Measurements from ENCODE around the gene CLTA.

Gene CLTA, protein sequence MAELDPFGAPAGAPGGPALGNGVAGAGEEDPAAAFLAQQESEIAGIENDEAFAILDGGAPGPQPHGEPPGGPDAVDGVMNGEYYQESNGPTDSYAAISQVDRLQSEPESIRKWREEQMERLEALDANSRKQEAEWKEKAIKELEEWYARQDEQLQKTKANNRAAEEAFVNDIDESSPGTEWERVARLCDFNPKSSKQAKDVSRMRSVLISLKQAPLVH

DNA sequence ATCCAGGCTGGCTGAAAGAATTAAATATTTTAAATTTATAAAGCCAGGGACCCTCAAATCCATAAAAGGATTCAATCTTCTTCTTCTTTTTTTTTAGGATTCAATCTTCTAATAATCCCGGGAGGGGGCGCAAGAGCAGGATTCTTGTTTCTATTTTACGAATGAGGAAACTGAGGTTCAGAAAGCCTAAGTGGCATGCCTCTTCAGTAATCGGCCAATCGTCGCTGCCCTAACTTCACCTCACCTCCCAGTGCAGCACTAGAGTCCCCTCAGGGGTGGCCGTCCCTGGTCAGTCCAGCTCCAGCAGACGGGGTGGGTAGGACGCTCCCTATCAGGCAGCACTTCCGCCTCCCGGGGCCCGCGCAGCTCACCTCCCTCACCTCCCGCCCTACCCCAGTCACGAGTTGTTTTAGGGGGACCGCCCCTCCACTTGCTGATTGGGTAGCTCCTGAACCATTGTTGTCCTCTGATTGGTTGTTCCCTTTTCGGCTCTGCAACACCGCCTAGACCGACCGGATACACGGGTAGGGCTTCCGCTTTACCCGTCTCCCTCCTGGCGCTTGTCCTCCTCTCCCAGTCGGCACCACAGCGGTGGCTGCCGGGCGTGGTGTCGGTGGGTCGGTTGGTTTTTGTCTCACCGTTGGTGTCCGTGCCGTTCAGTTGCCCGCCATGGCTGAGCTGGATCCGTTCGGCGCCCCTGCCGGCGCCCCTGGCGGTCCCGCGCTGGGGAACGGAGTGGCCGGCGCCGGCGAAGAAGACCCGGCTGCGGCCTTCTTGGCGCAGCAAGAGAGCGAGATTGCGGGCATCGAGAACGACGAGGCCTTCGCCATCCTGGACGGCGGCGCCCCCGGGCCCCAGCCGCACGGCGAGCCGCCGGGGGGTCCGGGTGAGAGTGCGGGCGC is at the start of gene CLTA:
TSS of gene CLTA (plus strand) at position 534 of the 902 bp plus-strand sequence. CDS start at position 670, 136 bp downstream.
- H2AFZ ChIP-seq (ENCODE audit: low read depth, low read length): peak within 1 kb of the TSS; percentile 86
- peaks cover 9% of the 10 kb centered on the region for H3K36me3 ChIP-seq (ENCODE audit: insufficient read depth, low read length)
- H3K4me1 ChIP-seq (ENCODE audit: insufficient read depth, low read length): peaks cover 23% of the 10 kb centered on the region
- peak within 1 kb of the TSS; percentile 63 for H3K4me3 ChIP-seq (ENCODE audit: low read length)
- no peaks in the 10 kb centered on the region for H3K9me3 ChIP-seq (ENCODE audit: low read length)
- H3K27me3 ChIP-seq (ENCODE audit: insufficient read depth, low read length): no peaks in the 10 kb centered on the region

DNA sequence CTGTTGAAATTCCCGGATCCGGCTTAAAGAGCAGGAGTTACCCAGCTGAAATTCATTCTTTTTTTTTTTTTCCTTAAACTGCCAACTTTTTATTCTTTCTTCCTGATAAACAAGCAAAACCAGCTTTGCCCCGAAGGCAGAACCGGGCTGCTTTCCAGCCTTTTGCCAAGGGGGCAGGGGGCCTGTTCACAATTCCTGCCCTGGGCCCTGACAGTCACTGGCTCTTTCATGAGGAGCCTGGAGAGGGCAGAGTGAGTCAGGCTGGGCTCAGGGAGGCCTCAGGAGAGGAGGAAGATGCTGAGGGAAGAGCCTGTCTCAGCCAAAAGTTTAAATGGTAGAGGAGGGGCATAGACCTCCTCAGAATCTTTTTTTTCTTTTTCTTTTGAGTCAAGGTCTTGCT is 49.4 kb upstream of the CLTA start:
- H3K9me3 ChIP-seq (ENCODE audit: low read length): peaks cover 6% of the 10 kb centered on the region
- no peak overlapping the region for H2AFZ ChIP-seq (ENCODE audit: low read depth, low read length)
- H3K4me3 ChIP-seq (ENCODE audit: low read length): no peak overlapping the region
- H3K36me3 ChIP-seq (ENCODE audit: insufficient read depth, low read length): no peaks in the 10 kb centered on the region
- peaks cover 6% of the 10 kb centered on the region for H3K4me1 ChIP-seq (ENCODE audit: insufficient read depth, low read length)
- H3K27me3 ChIP-seq (ENCODE audit: insufficient read depth, low read length): no peaks in the 10 kb centered on the region

DNA sequence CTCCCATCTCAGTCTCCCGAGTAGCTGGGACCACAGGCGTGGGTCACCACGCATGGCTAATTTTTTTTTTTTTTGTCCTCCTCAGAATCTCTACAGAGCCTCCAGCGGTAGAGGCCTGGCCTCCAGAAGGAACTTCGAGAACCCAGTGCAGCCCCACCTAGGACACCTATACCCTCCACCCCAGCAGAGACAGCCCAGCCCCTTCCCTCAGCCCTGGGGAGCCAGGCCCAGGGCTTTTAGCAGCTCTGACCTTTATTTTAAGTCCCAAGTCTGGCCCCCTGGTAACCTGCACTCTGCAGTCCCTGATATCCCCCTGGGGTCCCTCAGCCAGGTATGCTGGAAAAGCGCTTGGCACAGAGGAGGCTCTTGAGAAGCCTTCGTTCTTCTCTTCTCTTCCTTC is 49.0 kb upstream of the CLTA start:
- Histone ChIP-seq H3K36me3 (ENCODE audit: insufficient read depth, low read length) (no peaks in the 10 kb centered on the region), H2AFZ (ENCODE audit: low read depth, low read length) (no peak overlapping the region), H3K27me3 (ENCODE audit: insufficient read depth, low read length) (no peaks in the 10 kb centered on the region), H3K4me1 (ENCODE audit: insufficient read depth, low read length) (peaks cover 6% of the 10 kb centered on the region), H3K4me3 (ENCODE audit: low read length) (no peak overlapping the region), H3K9me3 (ENCODE audit: low read length) (peaks cover 6% of the 10 kb centered on the region)

DNA sequence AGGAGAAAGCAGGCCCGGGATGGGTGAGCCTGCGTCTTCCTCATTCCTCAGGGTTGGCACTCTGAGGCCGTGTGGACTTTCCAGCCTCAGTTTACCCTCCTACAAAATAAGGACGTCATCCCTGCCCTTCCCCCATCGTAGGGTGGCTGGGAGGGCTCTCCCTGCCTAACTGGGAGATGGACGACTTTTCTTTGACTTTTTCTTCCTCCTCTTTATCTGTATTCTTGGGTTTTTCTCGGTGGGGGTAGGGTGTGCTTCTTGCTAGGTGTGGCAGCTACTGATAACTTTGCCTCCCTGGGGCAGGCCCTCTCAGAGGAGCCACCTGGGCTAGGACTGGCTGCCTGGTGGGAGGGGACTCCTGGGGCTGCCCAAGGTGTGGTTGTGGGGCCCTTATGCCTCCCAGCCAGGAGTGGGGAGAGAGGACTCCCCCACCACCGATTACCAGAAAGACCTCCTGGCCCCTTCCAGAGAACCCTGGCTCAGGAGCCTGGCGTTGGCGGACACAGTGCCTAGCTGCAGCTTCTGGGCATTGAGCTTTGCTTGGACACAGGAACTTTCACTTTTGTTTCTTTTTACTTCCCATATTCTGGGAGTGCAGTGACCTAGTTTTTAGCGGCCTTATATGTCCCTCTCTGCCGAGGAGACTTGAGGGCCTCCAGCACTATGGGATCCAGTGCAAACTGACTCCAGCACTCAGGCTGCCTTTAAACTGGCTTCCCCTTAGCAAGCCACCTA is 48.0 kb upstream of the CLTA start:
- H3K9me3 ChIP-seq (ENCODE audit: low read length): peaks cover 6% of the 10 kb centered on the region
- no peaks in the 10 kb centered on the region for H3K36me3 ChIP-seq (ENCODE audit: insufficient read depth, low read length)
- no peak overlapping the region for H2AFZ ChIP-seq (ENCODE audit: low read depth, low read length)
- H3K4me3 ChIP-seq (ENCODE audit: low read length): no peak overlapping the region
- H3K27me3 ChIP-seq (ENCODE audit: insufficient read depth, low read length): no peaks in the 10 kb centered on the region
- H3K4me1 ChIP-seq (ENCODE audit: insufficient read depth, low read length): peaks cover under 1% of the 10 kb centered on the region

DNA sequence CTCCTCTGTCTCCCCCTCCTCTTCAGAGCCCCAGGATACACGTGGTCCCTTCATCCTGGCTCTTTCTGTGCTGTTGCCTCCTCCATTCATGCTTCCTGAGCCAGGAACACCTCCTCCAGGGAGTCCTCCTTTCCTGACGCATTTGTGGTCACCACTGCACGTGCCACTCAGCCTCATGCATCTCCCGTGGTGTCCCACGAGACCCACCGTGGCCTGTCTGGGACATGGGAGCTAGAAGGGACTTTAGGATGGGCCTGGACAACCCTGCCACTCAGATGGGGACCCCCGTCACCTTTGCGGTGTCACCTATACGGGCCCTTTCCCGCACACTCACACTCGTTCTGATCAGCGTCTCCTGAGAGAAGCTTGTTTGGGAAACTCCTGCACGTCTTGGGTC is 47.5 kb upstream of the CLTA start:
- Histone ChIP-seq H3K27me3 (ENCODE audit: insufficient read depth, low read length) (no peaks in the 10 kb centered on the region), H3K9me3 (ENCODE audit: low read length) (peaks cover 6% of the 10 kb centered on the region), H3K4me3 (ENCODE audit: low read length) (no peak overlapping the region), H3K36me3 (ENCODE audit: insufficient read depth, low read length) (no peaks in the 10 kb centered on the region), H3K4me1 (ENCODE audit: insufficient read depth, low read length) (no peaks in the 10 kb centered on the region), H2AFZ (ENCODE audit: low read depth, low read length) (no peak overlapping the region)

DNA sequence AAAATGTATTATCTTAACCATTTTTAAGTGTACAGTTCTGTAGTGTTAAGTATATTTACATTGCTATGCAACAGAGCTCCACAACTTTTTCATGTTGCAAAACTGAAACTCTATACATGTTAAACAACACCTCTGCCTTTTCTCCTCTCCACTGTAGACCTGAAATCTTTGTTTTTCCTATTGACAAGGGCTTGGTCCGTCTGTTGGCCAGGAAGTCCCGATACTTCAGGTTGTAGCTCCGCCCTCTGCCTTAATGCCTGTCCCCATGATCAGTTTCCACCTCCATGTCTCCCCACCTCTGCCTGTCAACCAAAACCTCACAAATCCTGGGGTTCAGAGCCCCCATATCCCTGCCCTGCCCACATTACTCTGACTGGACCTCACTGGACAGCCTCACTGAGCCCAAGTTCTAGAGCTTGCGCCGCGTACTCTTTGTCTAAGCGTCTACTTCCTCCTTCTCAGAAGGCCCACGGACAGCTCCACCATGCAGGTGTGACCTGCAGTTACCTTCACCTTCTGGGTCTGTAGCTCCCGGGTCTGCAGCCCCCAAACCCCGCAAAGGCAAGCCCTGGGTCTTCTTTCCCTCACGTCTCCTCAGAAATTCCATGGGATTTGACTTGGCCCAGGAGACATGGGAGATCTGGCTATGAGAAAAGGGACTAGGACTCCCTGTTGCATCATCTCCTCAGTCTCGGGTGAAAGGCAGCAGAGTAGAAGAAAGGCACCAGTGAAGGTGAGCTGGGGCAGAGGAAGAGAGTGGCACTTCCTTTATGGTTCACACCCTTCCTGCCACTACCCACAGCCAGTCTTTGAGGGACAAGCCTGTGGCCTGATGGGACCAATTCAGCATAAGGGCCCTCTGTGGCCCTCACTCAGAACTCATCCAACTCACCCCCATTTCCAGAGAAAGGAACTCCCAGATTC is 46.1 kb upstream of the CLTA start:
- no peaks in the 10 kb centered on the region for H3K36me3 ChIP-seq (ENCODE audit: insufficient read depth, low read length)
- no peaks in the 10 kb centered on the region for H3K27me3 ChIP-seq (ENCODE audit: insufficient read depth, low read length)
- no peak overlapping the region for H3K4me3 ChIP-seq (ENCODE audit: low read length)
- no peaks in the 10 kb centered on the region for H3K4me1 ChIP-seq (ENCODE audit: insufficient read depth, low read length)
- H2AFZ ChIP-seq (ENCODE audit: low read depth, low read length): no peak overlapping the region
- peaks cover 6% of the 10 kb centered on the region for H3K9me3 ChIP-seq (ENCODE audit: low read length)

DNA sequence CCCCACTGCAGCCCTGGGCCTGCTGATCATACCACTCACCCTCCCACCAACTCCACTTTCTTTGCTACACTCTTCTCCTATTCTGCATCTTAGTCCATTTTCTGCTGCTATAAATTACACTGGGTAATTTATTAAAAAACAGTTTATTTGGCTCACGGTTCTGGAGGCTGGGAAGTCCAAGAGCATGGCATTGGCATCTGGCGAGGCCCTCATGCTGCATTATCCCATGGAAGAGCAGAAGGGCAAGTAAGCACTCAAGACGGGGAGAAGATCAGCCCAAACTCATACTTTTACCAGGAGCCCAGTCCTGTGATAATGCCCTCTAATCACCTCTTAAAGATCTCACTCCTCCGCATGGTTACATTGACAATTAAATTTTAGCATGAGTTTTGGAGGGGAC is 44.8 kb upstream of the CLTA start:
- H3K27me3 ChIP-seq (ENCODE audit: insufficient read depth, low read length): no peaks in the 10 kb centered on the region
- peaks cover under 1% of the 10 kb centered on the region for H3K36me3 ChIP-seq (ENCODE audit: insufficient read depth, low read length)
- peaks cover 6% of the 10 kb centered on the region for H3K9me3 ChIP-seq (ENCODE audit: low read length)
- H2AFZ ChIP-seq (ENCODE audit: low read depth, low read length): no peak overlapping the region
- no peaks in the 10 kb centered on the region for H3K4me1 ChIP-seq (ENCODE audit: insufficient read depth, low read length)
- no peak overlapping the region for H3K4me3 ChIP-seq (ENCODE audit: low read length)

DNA sequence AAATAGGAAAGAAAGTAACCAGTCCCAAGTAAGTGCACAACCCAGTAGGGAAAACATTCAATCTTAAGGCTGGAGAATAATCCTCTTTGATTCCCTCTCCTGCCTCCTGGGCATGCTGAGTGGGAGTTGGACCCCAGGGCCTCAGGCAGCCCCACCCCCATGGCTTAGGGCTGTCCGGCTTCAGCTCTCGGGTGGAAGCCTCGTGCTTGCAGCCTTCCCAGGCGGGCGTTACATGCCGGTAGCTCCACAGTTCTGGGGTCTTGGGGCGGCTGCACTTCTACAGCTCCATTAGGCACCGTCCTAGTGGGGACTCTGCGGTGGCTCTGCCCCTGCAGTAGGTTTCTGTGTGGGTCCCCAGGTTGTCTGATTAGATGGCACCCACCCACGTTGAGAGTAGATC is 44.1 kb upstream of the CLTA start:
- no peaks in the 10 kb centered on the region for H3K27me3 ChIP-seq (ENCODE audit: insufficient read depth, low read length)
- no peaks in the 10 kb centered on the region for H3K4me1 ChIP-seq (ENCODE audit: insufficient read depth, low read length)
- H3K4me3 ChIP-seq (ENCODE audit: low read length): no peak overlapping the region
- H3K9me3 ChIP-seq (ENCODE audit: low read length): peaks cover 6% of the 10 kb centered on the region
- H3K36me3 ChIP-seq (ENCODE audit: insufficient read depth, low read length): peaks cover 4% of the 10 kb centered on the region
- no peak overlapping the region for H2AFZ ChIP-seq (ENCODE audit: low read depth, low read length)

DNA sequence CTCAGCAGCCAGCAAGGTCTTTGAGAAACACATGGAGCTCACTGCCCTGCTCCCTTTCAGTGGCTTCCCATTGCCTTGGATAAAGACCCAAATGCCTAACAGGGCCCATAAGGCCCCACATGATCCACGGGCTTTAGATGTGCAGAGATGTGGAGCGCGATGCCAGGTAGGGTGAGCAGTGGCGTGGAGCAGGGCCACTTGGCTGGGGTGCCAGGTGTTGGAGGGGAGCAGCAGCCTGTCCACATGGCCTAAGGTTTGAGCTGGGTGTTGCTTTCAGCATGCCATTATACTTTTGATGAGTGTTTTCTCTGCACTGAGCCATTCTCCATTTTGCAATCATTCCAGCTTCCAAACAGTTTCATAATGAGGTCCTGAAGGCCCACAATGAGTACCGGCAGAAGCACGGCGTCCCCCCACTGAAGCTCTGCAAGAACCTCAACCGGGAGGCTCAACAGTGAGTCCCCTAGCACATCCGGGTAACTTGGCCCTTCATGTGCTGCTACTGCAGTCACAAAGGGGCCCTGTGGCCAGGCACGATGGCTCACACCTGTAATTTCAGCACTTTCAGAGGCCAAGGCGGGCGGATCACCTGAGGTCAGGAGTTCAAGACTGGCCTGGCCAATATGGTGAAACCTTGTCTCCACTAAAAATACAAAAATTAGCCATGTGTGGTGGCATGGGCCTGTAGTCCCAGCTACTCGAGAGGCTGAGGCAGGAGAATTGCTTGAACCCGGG is 43.1 kb upstream of the CLTA start:
- H3K27me3 ChIP-seq (ENCODE audit: insufficient read depth, low read length): no peaks in the 10 kb centered on the region
- H3K36me3 ChIP-seq (ENCODE audit: insufficient read depth, low read length): peaks cover 4% of the 10 kb centered on the region
- no peaks in the 10 kb centered on the region for H3K4me1 ChIP-seq (ENCODE audit: insufficient read depth, low read length)
- no peak overlapping the region for H2AFZ ChIP-seq (ENCODE audit: low read depth, low read length)
- no peak overlapping the region for H3K4me3 ChIP-seq (ENCODE audit: low read length)
- H3K9me3 ChIP-seq (ENCODE audit: low read length): peaks cover 6% of the 10 kb centered on the region

DNA sequence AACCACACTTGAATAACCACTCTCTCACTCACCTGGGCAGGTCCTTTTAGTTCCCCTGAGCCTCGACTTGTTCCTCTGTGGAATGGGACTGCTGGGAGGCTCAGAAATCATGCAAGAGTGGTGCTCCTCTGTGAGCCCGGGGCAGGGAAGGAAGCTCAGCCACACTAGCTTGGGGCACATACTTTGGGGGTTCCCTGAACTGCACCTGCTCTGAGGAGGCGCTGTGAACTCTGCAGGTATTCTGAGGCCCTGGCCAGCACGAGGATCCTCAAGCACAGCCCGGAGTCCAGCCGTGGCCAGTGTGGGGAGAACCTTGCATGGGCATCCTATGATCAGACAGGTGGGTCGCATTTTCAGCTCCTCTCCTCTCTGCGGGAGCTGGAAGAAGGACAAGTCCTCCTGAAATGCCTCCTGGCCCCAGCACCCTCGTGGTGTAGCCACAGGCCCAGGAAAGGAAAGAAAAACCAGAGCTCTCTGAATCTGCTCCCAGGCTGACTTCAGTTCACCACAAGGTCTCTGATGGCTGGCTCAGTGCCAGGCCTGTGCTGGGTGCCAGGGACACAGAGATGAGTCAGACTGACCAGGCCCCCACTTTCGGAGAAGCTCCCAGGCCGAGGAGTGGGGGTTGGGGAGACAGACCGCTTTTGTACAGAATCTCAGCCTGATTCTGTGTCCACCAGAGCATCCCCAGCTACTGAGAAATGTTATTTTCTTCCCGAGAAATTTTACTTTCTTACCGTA is 42.2 kb upstream of the CLTA start:
- no peak overlapping the region for H3K4me3 ChIP-seq (ENCODE audit: low read length)
- no peaks in the 10 kb centered on the region for H3K4me1 ChIP-seq (ENCODE audit: insufficient read depth, low read length)
- H3K9me3 ChIP-seq (ENCODE audit: low read length): peaks cover 6% of the 10 kb centered on the region
- H2AFZ ChIP-seq (ENCODE audit: low read depth, low read length): no peak overlapping the region
- H3K36me3 ChIP-seq (ENCODE audit: insufficient read depth, low read length): peaks cover 4% of the 10 kb centered on the region
- no peaks in the 10 kb centered on the region for H3K27me3 ChIP-seq (ENCODE audit: insufficient read depth, low read length)

DNA sequence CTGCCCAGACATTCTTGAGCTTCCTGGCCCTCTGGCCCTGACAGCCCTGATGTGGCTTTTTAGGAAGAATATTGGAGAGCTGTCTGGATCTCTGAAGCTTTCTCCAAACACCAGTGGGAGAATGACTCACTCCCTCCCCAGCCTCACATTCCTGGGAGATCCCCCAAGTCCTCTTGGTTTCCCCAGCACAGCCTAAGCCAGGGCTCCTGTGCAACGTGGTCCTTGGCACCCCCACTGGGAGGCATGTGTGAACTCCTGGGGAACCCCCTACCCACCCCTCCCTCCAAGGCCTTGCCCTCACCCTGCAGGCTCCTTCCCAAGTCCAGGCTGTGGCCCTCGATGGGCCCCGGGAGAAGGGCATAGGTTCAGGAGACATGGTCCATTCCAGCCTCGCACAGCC is 41.5 kb upstream of the CLTA start:
- no peak overlapping the region for H3K4me3 ChIP-seq (ENCODE audit: low read length)
- H2AFZ ChIP-seq (ENCODE audit: low read depth, low read length): no peak overlapping the region
- H3K4me1 ChIP-seq (ENCODE audit: insufficient read depth, low read length): no peaks in the 10 kb centered on the region
- no peaks in the 10 kb centered on the region for H3K27me3 ChIP-seq (ENCODE audit: insufficient read depth, low read length)
- peaks cover 4% of the 10 kb centered on the region for H3K36me3 ChIP-seq (ENCODE audit: insufficient read depth, low read length)
- H3K9me3 ChIP-seq (ENCODE audit: low read length): peaks cover 6% of the 10 kb centered on the region
